GM18505 (cell line): ENCODE results near the gene LOC128125822.
"Not testable (repeated sequence)": the region's sequence is repeated elsewhere in the genome, so short reads cannot be mapped to it uniquely, and the experiment has no call there.

Experiments used
- ATAC-seq: cut with Tn5 transposase; IDR thresholded peaks from one replicate; pipeline ENCODE4 v1.9.1; 2021; ENCODE audit not compliant: unreplicated experiment
- POLR2A ChIP-seq: IDR thresholded peaks from 4 replicates; pipeline ENCODE4 v1.6.1; 2011; ENCODE audit warnings: borderline replicate concordance; ENCODE audit not compliant: insufficient read depth, insufficient read length; ENCODE audit errors: extremely low read depth

The LOC128125822 gene

DNA sequence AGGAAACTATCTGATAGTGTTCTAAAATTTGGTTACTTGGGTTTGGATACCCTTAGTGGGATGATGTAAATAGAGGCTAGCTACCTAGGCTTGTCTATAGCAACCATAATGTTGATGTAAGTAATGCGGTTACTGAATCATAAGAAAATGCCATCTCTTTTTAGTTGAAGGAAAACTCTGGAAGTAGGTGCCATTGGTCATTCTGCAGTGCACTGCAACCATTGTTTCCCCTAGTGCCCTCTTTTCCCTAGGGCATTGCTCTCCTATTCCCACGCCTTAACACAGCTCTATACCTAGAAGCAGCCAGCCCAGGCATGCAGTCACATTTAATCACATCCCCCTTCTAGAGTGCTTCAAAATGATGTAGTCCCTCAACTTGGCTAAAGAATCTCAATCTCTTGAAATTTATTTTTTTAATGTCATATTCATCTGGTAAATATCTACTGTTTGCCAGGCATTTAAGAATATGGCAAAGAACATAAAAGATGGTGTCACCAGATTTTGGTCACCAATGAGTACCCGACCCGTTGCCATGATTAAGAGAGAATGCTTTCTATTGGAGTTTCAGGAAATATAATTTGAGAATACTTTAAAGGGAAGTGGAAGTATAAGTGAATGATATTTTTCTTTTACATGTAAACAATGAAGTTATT lies 10.4 kb downstream of the LOC128125822 start:
- no peak for ATAC-seq
- TF ChIP-seq POLR2A = no peak

DNA sequence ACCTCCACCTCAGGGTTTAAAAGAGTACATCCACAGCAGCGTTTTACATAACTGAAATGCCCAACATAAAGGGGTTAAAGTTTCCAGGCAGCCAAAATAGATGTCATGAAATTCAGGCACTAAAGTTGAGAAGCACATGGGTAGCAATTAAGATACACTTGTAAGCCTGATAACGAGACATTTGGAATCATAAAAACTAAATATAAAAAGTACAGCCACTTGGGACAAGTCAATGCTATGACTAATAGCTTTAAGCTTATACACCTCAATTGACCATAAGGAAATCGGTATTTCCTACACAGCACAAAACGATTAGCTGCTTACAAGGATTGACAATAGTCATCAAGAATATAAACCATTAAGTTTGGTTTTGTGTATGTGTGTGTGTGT lies 11.8 kb downstream of the LOC128125822 start:
- no peak for ATAC-seq
- TF ChIP-seq POLR2A = no peak

DNA sequence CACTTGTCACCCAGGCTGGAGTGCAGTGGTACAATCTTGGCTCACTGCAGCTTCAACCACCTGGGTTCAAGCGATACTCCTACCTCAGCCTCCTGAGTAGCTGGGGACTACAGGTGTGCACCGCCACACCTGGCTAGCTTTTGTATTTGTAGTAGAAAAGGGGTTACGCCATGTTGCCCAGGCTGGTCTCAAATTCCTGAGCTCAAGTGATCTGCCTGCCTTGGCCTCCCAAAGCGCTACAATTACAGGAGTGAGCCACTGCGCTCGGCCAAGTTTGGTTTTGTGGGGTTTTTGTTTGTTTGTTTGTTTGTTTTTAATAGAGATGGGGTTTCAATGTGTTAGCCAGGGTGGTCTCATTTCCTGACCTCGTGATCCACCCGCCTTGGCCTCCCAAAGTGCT lies 12.3 kb downstream of the LOC128125822 start:
- no peak for ATAC-seq
- TF ChIP-seq POLR2A = no peak

DNA sequence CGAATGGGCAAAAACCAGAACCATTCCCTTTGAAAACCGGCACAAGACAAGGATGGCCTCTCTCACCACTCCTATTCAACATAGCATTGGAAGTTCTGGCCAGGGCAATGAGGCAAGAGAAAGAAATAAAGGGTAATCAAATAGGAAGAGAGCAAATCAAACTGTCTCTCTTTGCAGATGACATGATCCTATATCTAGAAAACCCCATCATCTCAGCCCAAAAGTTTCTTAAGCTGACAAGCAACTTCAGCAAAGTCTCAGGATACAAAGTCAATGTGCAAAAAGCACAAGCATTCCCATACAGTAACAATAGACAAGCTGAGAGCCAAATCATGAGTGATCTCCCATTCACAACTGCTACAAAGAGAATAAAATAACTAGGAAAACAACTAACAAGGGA lies 13.4 kb downstream of the LOC128125822 start:
- ATAC-seq = not testable (repeated sequence)

DNA sequence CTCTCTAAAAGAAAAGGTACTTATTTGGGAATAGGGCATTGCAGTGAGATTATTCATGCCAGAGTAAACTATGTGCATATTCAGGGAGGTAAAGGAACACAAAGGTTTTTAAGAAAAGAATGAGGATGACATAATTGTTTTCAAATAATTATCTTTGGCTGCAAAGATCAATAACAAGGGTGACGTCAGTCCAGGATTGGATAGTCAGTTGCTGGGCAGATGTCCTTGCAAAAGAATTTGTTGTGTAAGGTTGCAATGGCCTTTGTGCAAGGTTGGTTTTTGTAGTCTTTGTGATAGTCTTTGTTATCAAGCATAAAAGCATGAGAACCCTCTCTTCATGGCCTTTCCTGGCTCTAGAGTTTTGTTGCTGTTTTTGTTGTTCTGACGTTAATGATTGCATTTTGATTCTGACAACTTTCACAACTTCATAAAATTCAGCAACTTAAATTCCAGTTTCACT lies 17.7 kb downstream of the LOC128125822 start:
- no peak for ATAC-seq
- no peak for TF ChIP-seq POLR2A

DNA sequence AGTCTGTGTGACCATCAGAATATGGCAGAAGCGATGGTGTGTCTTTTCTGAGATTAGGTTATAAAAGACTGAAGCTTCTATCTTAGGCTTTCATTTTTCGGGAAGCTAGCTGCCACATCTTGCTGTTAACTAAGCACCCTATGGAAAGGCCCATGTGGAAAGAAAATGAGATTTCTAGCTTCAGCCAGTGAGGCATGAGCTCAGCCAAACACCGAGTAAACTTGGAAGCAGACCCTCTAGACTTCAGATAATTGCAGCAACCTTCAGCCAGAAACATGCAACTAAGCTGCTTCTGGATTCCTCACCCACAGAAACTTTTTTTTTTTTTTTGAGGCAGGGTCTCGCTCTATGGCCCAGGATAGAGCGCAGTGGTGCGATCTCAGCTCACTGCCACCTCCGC lies 20.6 kb downstream of the LOC128125822 start:
- no peak for ATAC-seq

DNA sequence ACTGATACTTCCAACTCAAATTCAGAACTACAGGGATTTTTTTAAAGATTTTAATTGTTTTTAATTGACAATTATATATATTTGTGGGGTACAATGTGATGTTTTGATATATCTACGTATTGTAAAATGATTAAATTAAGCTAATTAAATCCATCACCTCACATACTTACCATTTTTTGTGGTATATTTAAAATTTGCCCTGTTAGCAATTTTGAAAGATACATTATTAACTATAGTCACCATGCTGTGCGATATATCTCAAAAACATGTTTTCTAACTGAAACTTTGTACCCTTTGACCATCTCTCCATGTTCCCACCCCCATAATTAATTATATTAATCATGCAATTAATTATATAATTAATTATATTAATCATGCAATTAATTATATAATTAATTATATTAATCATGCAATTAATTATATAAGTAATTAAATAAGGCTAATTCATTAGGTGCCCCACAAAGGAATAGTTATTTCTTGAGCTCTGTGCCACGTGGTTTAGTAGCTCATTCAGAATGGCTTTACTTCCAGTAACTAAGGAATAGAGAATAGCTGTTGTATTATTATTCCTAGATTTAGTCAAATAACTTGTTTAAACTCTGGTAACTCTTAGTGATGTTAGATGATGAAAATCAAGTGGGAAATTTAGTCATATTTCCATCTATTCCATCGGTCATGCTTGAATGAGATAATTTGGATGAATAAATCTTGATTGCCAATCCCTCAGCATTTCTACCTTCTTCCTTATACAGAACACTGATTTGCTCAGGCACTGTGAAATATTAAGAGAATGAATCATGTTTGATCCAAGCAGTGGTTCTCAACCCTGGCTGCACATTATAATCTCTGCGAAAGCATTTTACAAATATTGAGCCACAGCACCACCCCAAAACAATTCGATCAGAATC lies 25.1 kb downstream of the LOC128125822 start:
- ATAC-seq = no peak
- no peak for TF ChIP-seq POLR2A

More for the DNA sequence above, 20.6 kb downstream of the LOC128125822 start:
- no peak for TF ChIP-seq POLR2A

DNA sequence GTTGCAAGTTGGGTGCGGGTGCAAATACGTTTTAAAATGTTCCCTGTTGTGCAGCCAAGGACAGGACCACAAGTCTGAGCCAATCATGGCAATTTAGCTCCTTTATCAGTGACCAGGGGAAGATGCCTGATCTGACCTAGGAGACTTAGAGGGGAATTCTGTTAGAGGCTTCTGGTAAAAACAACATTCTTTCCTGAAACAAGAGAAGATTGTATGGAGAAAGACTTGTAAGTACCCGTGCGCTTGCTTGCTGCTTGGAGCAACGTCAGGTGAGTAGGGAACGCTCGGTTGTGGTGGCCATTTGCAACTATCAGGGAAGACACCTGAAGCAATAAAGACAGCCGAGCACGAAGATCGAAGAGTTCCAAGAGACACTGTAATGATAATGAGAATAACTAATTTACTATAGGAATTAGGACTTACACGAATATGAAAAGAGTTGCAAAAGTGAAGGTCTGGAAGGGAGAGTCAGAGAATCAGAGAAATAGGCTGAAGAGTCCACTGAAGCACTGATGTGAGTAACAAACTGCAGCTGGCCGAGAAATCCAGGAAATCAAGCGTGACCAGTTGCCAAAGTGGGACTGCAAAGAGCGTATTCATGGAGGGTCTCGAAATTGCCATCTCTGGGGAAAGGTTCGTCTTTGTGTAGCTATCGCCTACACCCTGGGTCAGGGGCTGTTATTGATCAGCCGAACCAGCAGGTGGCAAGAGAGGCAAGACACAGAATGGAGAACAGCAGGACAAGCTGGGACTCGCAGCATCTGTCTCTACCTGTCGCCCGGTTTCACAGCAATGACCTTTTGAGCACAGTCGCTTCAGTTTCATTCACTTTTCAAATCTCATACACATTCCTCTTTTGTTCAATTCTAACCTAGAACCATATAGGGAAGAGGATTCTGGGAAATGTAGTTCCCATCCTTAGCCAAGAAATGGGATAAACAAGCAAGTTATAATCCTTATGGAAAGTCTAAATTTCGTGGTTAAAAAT lies 26.1 kb downstream of the LOC128125822 start:
- peak; percentile 20 for TF ChIP-seq POLR2A
- ATAC-seq = peak; percentile 100

DNA sequence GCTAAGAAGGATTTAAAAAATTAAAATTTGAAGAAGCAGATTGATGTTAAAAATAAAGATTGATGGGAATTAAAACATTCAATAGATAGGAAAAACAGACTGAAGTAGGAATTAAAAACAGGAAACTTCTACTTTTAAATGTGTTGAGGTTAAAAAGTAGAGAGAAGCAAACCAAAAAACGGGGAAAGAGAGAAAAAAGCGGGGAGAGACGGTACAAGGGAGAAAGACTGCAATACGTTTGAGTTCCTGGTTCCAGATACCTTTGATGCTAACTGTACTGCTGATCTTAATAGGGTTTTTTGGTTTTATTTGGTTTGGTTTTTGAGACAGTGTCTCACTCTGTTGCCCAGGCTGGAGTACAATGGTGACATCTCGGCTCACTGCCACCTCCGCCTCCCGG lies 27.0 kb downstream of the LOC128125822 start:
- TF ChIP-seq POLR2A = no peak
- ATAC-seq = no peak

DNA sequence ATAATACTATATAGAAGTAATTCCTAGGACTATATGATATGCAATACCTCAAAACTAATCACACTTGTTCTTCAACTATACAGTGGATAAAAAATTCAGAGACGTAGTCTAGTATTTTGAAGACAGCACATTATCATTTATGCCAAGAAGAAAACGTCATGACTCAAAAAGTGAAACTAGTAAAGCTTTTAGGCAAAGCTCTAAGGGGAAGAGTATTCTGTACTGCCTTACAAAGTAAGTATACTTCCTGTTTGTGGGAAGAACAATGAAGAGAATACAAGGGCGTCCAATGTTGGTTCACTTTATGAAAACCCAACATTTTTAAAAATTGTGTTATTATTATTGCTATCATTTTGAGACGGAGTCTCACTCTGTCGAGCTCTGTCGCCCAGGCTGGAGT lies 27.9 kb downstream of the LOC128125822 start:
- no peak for ATAC-seq
- TF ChIP-seq POLR2A = no peak

DNA sequence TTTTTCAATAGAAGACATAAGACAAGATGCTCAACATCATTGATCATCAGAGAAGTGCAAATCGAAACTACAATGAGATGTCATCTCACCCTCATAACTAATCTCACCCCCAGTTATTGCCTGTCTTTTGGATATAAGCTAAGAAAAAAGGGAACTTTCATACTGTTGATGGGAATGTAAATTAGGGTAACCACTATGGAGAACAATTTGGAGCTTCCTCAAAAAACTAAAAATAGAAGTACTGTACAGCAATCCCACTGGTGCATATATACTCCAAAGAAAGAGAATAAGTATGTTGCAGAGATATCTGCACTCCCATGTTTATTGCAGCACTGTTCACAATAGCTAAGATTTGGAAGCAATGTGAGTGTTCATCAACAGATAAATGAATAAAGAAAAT lies 37.0 kb downstream of the LOC128125822 start:
- TF ChIP-seq POLR2A = no peak
- ATAC-seq = no peak

DNA sequence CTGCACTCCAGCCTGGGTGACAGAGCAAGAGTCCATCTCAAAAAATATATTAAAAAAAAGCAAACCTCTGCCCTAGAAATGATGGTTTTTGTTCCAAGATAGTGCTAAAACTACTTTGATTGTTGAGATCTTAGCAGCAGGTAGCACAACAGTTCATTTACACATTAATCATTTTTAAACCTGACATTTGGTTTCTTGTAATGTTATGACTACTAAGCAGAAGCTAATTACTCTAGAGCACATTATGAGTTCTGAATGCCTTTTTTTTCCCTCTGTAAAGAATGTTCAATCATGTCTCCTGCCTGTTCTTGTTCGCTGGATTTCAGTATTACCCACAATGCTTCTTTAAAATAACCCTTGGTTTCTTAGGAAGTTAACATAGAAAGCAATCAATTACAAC lies 38.7 kb downstream of the LOC128125822 start:
- no peak for ATAC-seq

DNA sequence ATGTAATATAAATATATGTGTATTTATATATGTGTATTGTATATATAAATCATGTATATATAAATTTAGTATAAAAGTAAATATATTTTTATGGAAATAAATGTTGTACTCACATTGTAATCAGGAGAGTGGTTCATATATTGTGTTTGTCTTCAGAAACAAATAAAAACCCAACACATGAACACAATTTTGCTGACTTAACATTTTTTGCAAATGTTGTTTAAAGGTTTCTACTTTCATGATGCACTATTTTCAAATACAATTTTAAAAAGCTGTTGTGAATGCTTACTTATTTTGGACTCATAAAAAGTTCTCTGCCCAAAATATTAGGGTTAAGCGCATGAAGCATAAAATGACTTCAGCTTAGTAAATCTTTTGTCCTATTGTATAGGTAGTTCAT lies 39.3 kb downstream of the LOC128125822 start:
- ATAC-seq = no peak
- no peak for TF ChIP-seq POLR2A

More for the DNA sequence above, 38.7 kb downstream of the LOC128125822 start:
- no peak for TF ChIP-seq POLR2A
